Neural cell (in vitro differentiated cells): ENCODE data around the gene DTX3L. TPM values are rescaled to one million over a fixed set of nuclear protein-coding genes. Genes with fewer than 3 reads are reported as not detected.

Experiments used
- H2AFZ ChIP-seq: fragments of 200-600, 300-800 bp; sonication (generic), shearing (Covaris generic); 2 replicates; pipeline ENCODE4 v1.6.0; 2014; ENCODE audit warnings: low read depth, mild to moderate bottlenecking, antibody characterized with exemption, low read length, moderate library complexity
- H3F3A ChIP-seq: fragments of 200-600 bp; shearing (Covaris generic); 2 replicates; pipeline ENCODE4 v1.6.1; 2016; ENCODE audit warnings: mild to moderate bottlenecking, moderate library complexity, mixed read lengths, antibody characterized with exemption, low read length; ENCODE audit not compliant: insufficient read depth, poor library complexity, severe bottlenecking
- H3K27ac ChIP-seq: fragments of 200-600, 300-800 bp; sonication (generic), shearing (Covaris generic); 2 replicates; pipeline ENCODE4 v1.5.1; 2014; ENCODE audit warnings: mild to moderate bottlenecking, low read length, moderate library complexity
- H3K27me3 ChIP-seq: fragments of 300-800, 200-600 bp; sonication (generic), shearing (Covaris generic); 2 replicates; pipeline ENCODE4 v1.6.0; 2014; ENCODE audit warnings: mild to moderate bottlenecking, low read depth, low read length, moderate library complexity; ENCODE audit not compliant: insufficient read depth
- H3K36me3 ChIP-seq: fragments of 300-800, 200-600 bp; sonication (generic), shearing (Covaris generic); 2 replicates; pipeline ENCODE4 v1.5.1; 2014; ENCODE audit warnings: mild to moderate bottlenecking, antibody characterized with exemption, low read length, moderate library complexity; ENCODE audit not compliant: insufficient read depth
- H3K4me2 ChIP-seq: fragments of 300-800, 200-600 bp; sonication (generic), shearing (Covaris generic); 2 replicates; pipeline ENCODE4 v1.6.0; 2014; ENCODE audit warnings: mild to moderate bottlenecking, low read length
- H3K4me3 ChIP-seq: fragments of 300-800, 200-600 bp; sonication (generic), shearing (Covaris generic); 2 replicates; pipeline ENCODE4 v1.5.1; 2014; ENCODE audit warnings: mild to moderate bottlenecking, low read length, moderate library complexity
- H3K79me2 ChIP-seq: fragments of 200-600 bp; shearing (Covaris generic); replicated peaks from 2 replicates; pipeline ENCODE4 v1.6.0; 2014; ENCODE audit warnings: mild to moderate bottlenecking, low read length, moderate library complexity; ENCODE audit not compliant: insufficient read depth
- H3K9ac ChIP-seq: fragments of 300-800, 200-600 bp; sonication (generic), shearing (Covaris generic); 2 replicates; pipeline ENCODE4 v1.6.1; 2016; ENCODE audit warnings: mild to moderate bottlenecking, low read length, mixed read lengths
- H3K9me2 ChIP-seq: fragments of 200-600 bp; shearing (Covaris generic); 2 replicates; pipeline ENCODE4 v1.6.1; 2016; ENCODE audit warnings: mild to moderate bottlenecking, low read length, mixed read lengths; ENCODE audit not compliant: insufficient read depth
- H3K9me3 ChIP-seq: fragments of 200-600, 300-800 bp; sonication (generic), shearing (Covaris generic); 2 replicates; pipeline ENCODE4 v1.6.1; 2016; ENCODE audit warnings: mild to moderate bottlenecking, mixed run types, low read length, moderate library complexity, mixed read lengths
- H4K20me1 ChIP-seq: fragments of 200-600 bp; shearing (Covaris generic); 2 replicates; pipeline ENCODE4 v1.6.1; 2016; ENCODE audit warnings: mild to moderate bottlenecking, mixed run types; ENCODE audit not compliant: insufficient read depth
- EP300 ChIP-seq: fragments of 450-650 bp; conservative IDR thresholded peaks from 2 replicates; pipeline ENCODE4 v1.6.1; 2014; ENCODE audit warnings: antibody characterized with exemption, mild to moderate bottlenecking, moderate library complexity; ENCODE audit not compliant: poor library complexity, severe bottlenecking
- EZH2 ChIP-seq: fragments of 200-600, 300-800 bp; shearing (Covaris generic), sonication (generic); IDR thresholded peaks from 2 replicates; pipeline ENCODE4 v1.6.1; 2014; ENCODE audit warnings: antibody characterized with exemption, low read length, borderline replicate concordance, mild to moderate bottlenecking; ENCODE audit not compliant: insufficient read depth, poor library complexity, severe bottlenecking
- MXI1 ChIP-seq: fragments of 450-650 bp; conservative IDR thresholded peaks from 2 replicates; pipeline ENCODE4 v1.6.1; 2014; ENCODE audit warnings: antibody characterized with exemption, mild to moderate bottlenecking; ENCODE audit not compliant: poor library complexity, severe bottlenecking
- POLR2AphosphoS5 ChIP-seq: IDR thresholded peaks from 2 replicates; pipeline ENCODE4 v1.6.1; 2012
- RAD21 ChIP-seq: fragments of 450-650 bp; conservative IDR thresholded peaks from 2 replicates; pipeline ENCODE4 v1.6.1; 2014; ENCODE audit warnings: antibody characterized with exemption, mild to moderate bottlenecking, moderate library complexity
- SMC3 ChIP-seq: fragments of 450-650 bp; conservative IDR thresholded peaks from 2 replicates; pipeline ENCODE4 v1.6.1; 2014; ENCODE audit warnings: antibody characterized with exemption, mild to moderate bottlenecking, moderate library complexity; ENCODE audit not compliant: poor library complexity
- TAF1 ChIP-seq: IDR thresholded peaks from 2 replicates; pipeline ENCODE4 v1.6.1; 2012; ENCODE audit warnings: low read depth
- polyA plus RNA-seq: library from polyadenylated mRNA; depleted of rRNA; stranded (reverse); fragments of >200 nt; gene quantifications from 2 replicates; pipeline ENCODE4 v1.2.3, GENCODE V29; 2014
- TF ChIP-seq, protein P1 (sequence below): IDR thresholded peaks from 2 replicates; pipeline ENCODE4 v1.6.1; 2012; ENCODE audit warnings: borderline replicate concordance
- TF ChIP-seq, protein P2 (sequence below): fragments of 450-650 bp; IDR thresholded peaks from 2 replicates; pipeline ENCODE4 v1.5.1; 2014; ENCODE audit warnings: antibody characterized with exemption, mild to moderate bottlenecking, moderate library complexity; ENCODE audit not compliant: poor library complexity, severe bottlenecking

DTX3L gene
- polyA plus RNA-seq, 1 donor from 2014 or later, result not detected

- no peaks in the 10 kb centered on the region for H3K9me2 ChIP-seq
- no peaks in the 10 kb centered on the region for H3K79me2 ChIP-seq
- no peaks in the 10 kb centered on the region for H3K9me3 ChIP-seq
- H3K4me3 ChIP-seq, result no peak overlapping the region
- H3K4me2 ChIP-seq, result no peak overlapping the region
- TF ChIP-seq, protein P1, sequence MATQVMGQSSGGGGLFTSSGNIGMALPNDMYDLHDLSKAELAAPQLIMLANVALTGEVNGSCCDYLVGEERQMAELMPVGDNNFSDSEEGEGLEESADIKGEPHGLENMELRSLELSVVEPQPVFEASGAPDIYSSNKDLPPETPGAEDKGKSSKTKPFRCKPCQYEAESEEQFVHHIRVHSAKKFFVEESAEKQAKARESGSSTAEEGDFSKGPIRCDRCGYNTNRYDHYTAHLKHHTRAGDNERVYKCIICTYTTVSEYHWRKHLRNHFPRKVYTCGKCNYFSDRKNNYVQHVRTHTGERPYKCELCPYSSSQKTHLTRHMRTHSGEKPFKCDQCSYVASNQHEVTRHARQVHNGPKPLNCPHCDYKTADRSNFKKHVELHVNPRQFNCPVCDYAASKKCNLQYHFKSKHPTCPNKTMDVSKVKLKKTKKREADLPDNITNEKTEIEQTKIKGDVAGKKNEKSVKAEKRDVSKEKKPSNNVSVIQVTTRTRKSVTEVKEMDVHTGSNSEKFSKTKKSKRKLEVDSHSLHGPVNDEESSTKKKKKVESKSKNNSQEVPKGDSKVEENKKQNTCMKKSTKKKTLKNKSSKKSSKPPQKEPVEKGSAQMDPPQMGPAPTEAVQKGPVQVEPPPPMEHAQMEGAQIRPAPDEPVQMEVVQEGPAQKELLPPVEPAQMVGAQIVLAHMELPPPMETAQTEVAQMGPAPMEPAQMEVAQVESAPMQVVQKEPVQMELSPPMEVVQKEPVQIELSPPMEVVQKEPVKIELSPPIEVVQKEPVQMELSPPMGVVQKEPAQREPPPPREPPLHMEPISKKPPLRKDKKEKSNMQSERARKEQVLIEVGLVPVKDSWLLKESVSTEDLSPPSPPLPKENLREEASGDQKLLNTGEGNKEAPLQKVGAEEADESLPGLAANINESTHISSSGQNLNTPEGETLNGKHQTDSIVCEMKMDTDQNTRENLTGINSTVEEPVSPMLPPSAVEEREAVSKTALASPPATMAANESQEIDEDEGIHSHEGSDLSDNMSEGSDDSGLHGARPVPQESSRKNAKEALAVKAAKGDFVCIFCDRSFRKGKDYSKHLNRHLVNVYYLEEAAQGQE, result no peak
- TF ChIP-seq EP300, result no peak
- no peak for TF ChIP-seq EZH2
- TF ChIP-seq MXI1, result no peak
- TF ChIP-seq POLR2AphosphoS5, result no peak
- TF ChIP-seq, protein P2, sequence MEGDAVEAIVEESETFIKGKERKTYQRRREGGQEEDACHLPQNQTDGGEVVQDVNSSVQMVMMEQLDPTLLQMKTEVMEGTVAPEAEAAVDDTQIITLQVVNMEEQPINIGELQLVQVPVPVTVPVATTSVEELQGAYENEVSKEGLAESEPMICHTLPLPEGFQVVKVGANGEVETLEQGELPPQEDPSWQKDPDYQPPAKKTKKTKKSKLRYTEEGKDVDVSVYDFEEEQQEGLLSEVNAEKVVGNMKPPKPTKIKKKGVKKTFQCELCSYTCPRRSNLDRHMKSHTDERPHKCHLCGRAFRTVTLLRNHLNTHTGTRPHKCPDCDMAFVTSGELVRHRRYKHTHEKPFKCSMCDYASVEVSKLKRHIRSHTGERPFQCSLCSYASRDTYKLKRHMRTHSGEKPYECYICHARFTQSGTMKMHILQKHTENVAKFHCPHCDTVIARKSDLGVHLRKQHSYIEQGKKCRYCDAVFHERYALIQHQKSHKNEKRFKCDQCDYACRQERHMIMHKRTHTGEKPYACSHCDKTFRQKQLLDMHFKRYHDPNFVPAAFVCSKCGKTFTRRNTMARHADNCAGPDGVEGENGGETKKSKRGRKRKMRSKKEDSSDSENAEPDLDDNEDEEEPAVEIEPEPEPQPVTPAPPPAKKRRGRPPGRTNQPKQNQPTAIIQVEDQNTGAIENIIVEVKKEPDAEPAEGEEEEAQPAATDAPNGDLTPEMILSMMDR, result no peak
- no peak for TF ChIP-seq TAF1
- TF ChIP-seq RAD21, result no peak
- TF ChIP-seq SMC3, result no peak
- no peak overlapping the region for H3K27ac ChIP-seq
- H3K9ac ChIP-seq, result no peak overlapping the region
- H3K36me3 ChIP-seq, result no peaks in the 10 kb centered on the region
- H3F3A ChIP-seq, result no peaks in the 10 kb centered on the region
- no peaks in the 10 kb centered on the region for H4K20me1 ChIP-seq
- no peak overlapping the region for H2AFZ ChIP-seq
- no peaks in the 10 kb centered on the region for H3K27me3 ChIP-seq
These were observed 26.5 kb downstream of the DTX3L start for GRCh38 chr3:122590610-122591009.

GRCh38 chr3:122594025-122594424 is 29.9 kb downstream of the DTX3L start:
- H3K79me2 ChIP-seq, result no peaks in the 10 kb centered on the region
- no peaks in the 10 kb centered on the region for H3F3A ChIP-seq
- no peaks in the 10 kb centered on the region for H3K9me3 ChIP-seq
- H3K9me2 ChIP-seq, result no peaks in the 10 kb centered on the region
- no peak overlapping the region for H3K4me3 ChIP-seq
- TF ChIP-seq MXI1 (no peak), POLR2AphosphoS5 (no peak), TAF1 (no peak), EP300 (no peak), SMC3 (no peak), EZH2 (no peak), RAD21 (no peak)
- TF ChIP-seq, protein P1, result no peak
- TF ChIP-seq, protein P2, result no peak
- no peaks in the 10 kb centered on the region for H4K20me1 ChIP-seq
- H3K27ac ChIP-seq, result no peak overlapping the region
- no peak overlapping the region for H2AFZ ChIP-seq
- H3K27me3 ChIP-seq, result no peaks in the 10 kb centered on the region
- no peaks in the 10 kb centered on the region for H3K36me3 ChIP-seq
- H3K4me2 ChIP-seq, result no peak overlapping the region
- H3K9ac ChIP-seq, result no peak overlapping the region
